PFSK-1 (cell line): ENCODE data around the gene STARD3.

Experiments used
- POLR2AphosphoS5 ChIP-seq: IDR thresholded peaks from 2 replicates; pipeline ENCODE4 v1.6.1; 2012; ENCODE audit warnings: low read depth, mild to moderate bottlenecking, control low read depth, low read length, moderate library complexity
- REST ChIP-seq, 2 experiments: IDR thresholded peaks; 2 replicates each; pipeline versions ENCODE4 v1.6.1 to v1.8.0; 2011 to 2012; ENCODE audit warnings: low read depth in 2 of 2, low read length in 2 of 2, control low read depth in 1 of 2, inconsistent platforms in 1 of 2, mild to moderate bottlenecking in 1 of 2, moderate library complexity in 1 of 2; ENCODE audit not compliant: insufficient read depth in 1 of 2

GRCh38 chr17:39601758-39602532 is 35.0 kb upstream of the STARD3 start:
- TF ChIP-seq POLR2AphosphoS5 (no peak), REST (IDR thresholded peaks at IDR 0.05; ENCODE audit: insufficient read depth in 1 of 2, low read depth in 2 of 2, low read length in 2 of 2) (peak; percentile 73 to 88)
